ENCODE data around the gene MDFI.

The MDFI gene

DNA sequence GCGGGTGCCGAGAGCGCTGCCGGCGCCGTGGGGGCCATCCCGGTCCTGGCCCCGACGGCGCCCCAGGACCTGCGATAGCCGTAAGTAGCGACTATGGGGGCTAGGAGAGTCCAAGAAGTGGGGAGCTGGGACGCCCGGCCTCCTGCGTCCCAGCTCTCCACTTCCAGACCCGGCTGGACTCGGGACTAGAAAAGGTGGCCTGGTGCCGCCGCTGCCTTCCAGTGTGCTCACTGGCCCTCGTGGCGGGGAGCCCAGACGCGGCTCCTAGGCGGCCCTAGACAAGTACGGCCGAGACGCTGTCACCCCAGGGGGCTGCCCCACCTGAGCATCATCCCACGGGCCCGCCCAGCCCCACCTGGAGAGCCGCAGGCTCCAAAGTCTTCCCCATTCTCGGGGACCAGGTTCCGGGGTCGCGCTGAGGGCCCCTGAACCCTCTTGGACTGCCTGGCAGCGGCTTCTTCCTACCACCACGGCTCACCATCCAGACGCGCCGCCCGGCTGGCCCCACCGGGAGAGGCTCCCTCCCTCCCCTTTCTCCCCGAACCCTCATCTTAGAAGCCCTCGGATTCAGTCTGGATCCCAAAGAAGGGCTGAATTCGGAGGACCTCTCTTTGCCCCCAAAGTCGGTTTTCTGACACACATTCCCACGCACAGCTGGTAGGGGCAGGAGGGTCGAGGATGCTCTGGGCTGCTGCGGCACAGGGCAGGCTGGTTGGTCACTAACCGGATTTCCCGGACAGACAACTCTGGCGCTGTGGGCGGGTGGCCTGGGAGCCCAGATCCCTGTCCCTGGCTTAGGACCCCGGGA, 870 bp upstream of the MDFI start:
- DNase-seq: no peak

- no peak for DNase-seq
Observed at GRCh38 chr6:41638935-41639808, 904 bp downstream of the MDFI start.

- no peak for DNase-seq
Observed at GRCh38 chr6:41639809-41640371, 1.6 kb downstream of the MDFI start.

DNA sequence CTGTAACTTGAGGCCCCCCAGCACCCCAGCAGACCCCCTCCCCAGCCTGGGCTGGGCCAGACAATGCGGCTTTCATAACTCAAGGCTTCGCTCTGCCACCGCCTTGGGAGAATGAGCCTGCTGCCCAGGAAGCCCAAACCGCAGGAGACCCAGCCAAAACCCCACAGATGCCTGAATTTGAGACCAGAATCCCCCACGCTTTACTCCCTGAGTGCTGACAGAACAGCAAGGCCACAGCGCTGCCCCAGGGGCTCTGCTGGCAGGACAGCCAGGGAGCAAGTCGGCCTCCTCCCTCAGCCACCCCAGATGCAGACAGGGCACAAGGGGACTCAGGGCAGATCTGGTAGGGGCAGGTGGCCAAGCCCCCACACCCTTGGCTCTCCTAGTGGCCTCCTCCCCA, 2.2 kb downstream of the MDFI start:
- DNase-seq: no peak

- no peak for DNase-seq
Observed at GRCh38 chr6:41641352-41641925, 3.2 kb downstream of the MDFI start.

DNA sequence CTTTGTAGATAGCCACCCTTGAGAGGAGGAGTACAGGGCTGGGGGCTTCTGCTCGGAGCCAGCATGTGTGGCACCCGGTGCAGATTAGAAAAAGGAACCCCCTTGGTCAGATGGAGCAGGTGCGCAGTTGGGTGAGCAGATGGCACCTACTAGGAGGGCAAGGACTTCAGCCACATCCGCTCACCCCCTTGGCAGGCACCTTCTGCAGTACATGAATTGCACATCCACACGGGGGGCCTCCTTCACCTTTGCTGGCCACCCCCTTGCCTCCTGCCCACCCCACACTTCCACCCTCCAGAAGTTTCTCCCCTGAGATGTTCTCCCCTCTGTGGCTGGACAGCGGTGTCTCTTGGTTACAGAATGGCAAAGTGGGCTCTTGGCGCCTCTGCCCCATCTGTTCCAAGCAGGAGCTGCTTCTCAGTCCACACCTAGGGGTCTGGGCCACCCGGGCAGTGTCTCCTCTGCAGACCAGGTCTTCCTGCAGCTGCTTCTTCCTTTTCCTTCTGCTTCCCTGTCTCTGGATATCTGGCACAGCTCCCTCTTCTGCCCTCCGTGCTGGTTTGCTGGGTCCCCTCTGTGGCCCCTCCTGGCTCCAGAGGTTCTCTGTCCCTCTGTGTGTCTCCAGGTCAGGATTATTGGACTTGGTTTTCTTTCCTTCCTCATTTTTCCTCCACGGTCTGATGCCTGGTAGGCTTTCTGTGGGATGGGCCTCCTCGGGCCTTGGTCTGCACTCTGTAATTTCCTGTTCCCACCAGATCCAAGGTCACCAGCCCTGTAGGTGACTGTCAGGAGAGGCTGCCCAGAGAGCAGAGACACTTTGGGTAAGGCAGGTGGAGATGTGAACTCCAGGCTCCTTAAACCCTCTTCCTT, 4.1 kb downstream of the MDFI start:
- no peak for DNase-seq

DNA sequence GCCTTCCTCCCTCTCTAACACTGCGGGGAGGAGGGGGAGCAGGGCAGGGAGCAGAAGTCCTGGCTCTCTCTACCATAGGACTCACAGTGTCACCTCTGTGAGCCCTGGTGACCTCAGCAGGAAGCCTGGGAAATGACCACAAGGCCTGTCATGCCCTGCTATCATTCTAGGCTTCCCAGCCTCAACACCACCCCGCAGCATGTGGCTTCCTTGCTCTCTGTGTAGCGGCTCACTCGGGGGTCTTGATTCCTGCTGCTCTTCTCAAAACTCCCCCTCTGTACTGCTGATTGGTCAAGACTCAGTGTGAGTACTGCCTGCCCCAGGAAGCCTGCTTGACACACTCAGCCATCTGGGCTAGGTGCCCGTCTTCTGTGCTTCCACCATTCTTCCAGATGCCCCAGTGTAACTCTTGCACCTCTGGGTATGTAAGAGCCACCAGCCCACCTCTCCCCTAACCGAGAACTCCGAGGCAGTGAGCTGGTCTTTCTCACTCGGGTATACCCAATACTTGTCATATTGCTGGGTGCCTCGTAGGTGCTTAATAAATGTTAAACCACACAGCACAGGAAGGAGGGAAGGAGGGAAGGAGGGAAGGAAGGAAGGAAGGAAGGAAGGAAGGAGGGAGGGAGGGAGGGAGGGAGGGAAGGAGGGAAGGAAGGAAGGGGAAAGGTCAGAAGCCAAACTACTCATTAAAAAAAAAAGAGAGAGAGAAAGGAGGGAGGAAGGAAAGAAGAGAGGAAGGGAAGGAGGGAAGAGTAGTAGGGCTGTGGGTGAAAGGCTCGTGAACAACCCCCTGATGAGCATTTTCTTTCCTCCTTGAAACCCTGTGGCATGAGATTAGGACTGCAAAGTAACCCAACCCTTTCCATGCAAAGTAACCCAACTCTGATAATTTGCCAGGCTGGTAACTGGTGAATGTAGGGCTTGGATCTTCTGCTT, 5.0 kb downstream of the MDFI start:
- DNase-seq: no peak

DNA sequence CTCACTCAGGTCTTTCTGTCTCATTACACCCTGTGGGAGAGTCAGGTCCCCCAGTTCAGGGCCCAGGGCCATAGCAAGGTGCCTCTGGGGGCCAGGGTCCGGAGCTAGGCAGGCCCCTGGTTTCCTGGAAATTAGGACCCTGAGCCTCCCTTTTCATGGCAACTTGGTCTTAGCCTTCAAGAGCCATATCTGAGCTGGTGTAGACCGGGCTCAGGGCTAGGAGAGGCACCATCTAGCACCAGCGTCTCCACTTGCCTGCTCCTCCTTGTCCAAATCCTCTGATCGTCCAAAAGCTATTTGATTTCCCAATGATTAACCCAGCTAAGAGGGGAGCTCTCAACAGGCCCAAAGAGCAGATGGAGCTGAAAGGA, 5.6 kb downstream of the MDFI start:
- DNase-seq: no peak

- peak; percentile 44 for DNase-seq
Observed at GRCh38 chr6:41644297-41644879, 6.1 kb downstream of the MDFI start.

DNA sequence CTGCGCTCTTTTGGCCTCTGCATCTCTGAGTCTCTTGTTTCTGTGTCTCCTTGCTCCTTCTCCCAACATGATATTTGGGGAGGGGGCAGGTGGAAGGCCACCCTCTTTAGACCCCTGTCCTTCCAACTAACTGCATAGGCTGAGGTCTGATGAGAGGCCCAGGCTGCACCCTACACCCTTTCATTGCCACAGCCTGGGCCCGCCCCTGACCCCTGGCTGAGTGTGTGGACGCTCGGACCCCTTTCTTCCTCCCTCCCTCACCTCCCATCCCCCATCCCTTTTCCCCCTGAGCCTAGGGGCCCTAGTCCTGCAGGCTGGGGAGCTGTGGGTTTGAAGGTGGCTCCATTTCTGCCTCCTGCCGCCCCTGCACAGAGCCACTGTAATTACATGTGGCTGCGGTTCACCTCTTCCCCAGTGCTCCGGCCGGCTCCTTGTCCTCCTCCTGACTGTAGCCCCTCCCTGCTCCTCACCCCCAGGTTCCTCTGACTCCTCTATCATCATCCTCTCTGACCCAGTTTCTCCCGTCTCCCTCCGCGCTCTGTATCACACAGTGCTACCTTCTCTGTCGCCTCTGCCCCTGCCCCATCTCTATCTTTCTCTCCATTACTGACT, 6.8 kb downstream of the MDFI start:
- DNase-seq: peak; percentile 36

DNA sequence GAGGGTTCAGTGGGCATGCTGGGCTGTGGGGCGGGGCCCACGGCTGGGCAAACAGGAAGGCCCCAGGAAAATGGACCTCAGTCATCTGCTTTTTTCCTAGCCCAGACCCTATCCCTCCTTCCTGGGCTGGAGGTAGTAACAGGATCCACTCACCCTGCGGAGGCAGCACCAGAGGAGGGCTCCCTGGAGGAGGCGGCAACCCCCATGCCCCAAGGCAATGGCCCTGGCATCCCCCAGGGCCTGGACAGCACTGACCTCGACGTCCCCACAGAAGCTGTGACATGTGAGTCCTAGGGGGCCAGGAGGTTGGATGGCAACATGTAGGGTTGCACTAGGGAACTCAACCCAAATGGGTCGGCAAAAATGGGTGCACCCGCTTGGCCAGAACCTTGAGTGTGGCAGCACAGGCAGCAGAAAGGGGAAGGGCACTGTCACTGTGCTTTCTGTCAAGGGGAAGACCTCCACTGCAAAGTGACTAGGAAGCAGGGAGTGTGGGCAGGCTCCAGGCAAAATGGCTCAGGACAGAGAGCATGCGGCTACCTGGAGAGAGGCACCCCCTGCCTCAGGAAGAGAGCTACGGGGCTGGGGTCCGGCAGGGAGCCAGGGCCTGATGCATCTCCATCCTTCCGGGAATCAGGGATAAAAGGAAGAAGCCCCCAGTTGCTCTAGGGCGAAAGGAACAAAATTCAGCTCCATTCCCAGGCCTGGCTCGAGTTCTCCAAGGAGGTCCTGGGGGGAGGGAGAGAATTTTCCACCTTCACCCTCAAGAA, 7.9 kb downstream of the MDFI start:
- peak; percentile 49 for DNase-seq

- DNase-seq: no peak
Observed at GRCh38 chr6:41647061-41647511, 8.8 kb downstream of the MDFI start.

DNA sequence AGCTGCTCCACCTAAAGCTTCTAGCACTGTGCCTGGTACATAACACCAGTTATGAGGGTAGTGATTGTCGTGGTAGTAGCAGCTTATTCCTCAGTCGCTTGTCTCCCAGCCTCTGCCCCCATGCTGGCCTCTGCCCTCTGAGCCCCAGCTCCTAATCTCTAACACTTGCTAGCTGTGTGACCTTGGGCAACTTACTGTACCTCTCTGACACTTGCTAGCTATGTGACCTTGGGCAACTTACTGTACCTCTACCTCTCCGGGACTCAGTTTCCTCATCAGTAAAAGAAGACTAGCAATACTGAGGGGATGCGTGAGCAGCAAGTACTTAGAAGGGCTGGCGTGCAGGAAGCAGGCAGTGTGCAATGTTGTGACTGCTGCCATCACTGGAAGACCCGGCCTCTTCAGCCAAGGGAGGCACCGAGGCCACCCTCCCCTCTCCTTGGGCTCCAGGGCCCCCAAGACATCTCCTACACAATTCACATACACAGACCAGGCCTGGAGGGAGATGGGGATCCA, 9.9 kb downstream of the MDFI start:
- DNase-seq: no peak

- no peak for DNase-seq
Observed at GRCh38 chr6:41648921-41649320, 10.7 kb downstream of the MDFI start.

GRCh38 chr6:41649596-41649995, 11.3 kb downstream of the MDFI start:
- DNase-seq: no peak

DNA sequence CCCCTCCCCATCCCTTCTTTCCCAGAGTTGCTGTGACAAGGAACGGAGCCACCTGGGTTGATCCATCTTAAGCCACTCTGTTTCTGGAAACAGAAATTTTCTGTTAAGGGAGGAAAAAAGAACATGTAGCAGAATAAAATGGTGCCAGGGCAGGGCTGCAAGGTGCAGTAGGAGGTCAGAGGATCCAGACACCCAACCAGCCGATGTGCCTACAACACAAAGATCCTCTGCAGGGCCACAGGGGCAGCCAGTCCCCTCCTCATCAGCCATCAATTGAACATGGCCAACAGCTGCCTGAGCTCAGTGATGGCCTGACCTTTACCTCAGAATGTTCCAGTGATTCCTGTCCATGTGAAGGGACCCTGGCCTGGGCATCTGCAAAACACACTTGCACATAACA, 11.9 kb downstream of the MDFI start:
- DNase-seq: no peak

GRCh38 chr6:41651246-41651961, 13.1 kb downstream of the MDFI start:
- DNase-seq: no peak

DNA sequence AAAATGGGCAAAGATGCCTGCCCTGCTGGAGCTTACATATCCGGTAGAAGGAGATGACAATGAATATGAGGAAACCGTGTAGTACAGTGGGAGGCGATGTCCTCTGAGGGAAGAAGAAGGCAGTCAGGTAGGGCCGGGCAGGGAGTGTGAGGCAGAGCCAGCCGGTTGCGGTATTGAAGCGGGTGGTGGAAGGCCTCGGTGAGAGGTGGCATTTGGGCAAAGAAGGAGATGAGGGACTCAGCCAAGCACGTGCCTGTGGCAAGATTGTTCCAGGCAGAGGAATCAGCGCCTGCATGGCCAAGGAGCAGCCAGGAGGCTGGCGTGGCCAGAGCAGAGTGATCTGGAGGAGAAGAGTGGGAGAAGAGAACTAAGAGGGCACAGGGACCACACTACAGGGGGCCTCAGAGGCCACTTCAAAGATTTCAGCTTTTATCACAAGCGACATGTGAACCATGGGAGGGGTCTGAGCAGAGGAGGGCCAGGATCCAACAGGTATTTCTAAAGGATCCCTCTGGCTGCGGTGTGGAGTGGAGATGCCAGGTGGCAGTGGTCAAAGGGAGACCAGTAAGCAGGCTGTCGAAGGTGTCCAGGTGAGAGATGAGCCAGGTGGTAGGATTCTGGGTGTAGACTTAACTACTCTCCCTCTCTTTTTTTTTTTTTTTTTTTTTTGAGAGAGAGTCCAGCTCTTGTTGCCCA, 13.8 kb downstream of the MDFI start:
- no peak for DNase-seq
